ENCODE results near the gene ZMIZ1.

ZMIZ1 gene

GRCh38 chr10:79347894-79348639, 279.3 kb downstream of the ZMIZ1 start:
- DNase-seq (ENCODE audit: low read depth in 2 of 3, low spot score in 2 of 3), result peak; percentile 40 to 64 (median 48)

- no peak for DNase-seq (ENCODE audit: low read depth in 2 of 3, low spot score in 2 of 3)
Observed at GRCh38 chr10:79348640-79348988, 279.8 kb downstream of the ZMIZ1 start.

- DNase-seq (ENCODE audit: low read depth in 2 of 3, low spot score in 2 of 3), result no peak
Observed at GRCh38 chr10:79349072-79349491, 280.3 kb downstream of the ZMIZ1 start.

- DNase-seq (ENCODE audit: low read depth in 2 of 3, low spot score in 2 of 3), result no peak
Observed at GRCh38 chr10:79349766-79350406, 281.1 kb downstream of the ZMIZ1 start.

GRCh38 chr10:79350407-79351154, 281.8 kb downstream of the ZMIZ1 start:
- no peak for DNase-seq (ENCODE audit: low read depth in 2 of 3, low spot score in 2 of 3)

- DNase-seq (ENCODE audit: low read depth in 2 of 3, low spot score in 2 of 3), result no peak
Observed at GRCh38 chr10:79351332-79351731, 282.6 kb downstream of the ZMIZ1 start.

- DNase-seq (ENCODE audit: low read depth in 2 of 3, low spot score in 2 of 3), result no peak
Observed at GRCh38 chr10:79352035-79352877, 283.5 kb downstream of the ZMIZ1 start.

GRCh38 chr10:79353000-79353406, 284.2 kb downstream of the ZMIZ1 start:
- no peak for DNase-seq (ENCODE audit: low read depth in 2 of 3, low spot score in 2 of 3)

DNA sequence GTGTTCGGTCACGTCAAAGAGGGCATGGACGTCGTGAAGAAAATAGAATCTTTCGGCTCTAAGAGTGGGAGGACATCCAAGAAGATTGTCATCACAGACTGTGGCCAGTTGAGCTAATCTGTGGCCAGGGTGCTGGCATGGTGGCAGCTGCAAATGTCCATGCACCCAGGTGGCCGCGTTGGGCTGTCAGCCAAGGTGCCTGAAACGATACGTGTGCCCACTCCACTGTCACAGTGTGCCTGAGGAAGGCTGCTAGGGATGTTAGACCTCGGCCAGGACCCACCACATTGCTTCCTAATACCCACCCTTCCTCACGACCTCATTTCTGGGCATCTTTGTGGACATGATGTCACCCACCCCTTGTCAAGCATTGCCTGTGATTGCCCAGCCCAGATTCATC, 285.0 kb downstream of the ZMIZ1 start:
- no peak for DNase-seq (ENCODE audit: low read depth in 2 of 3, low spot score in 2 of 3)

DNA sequence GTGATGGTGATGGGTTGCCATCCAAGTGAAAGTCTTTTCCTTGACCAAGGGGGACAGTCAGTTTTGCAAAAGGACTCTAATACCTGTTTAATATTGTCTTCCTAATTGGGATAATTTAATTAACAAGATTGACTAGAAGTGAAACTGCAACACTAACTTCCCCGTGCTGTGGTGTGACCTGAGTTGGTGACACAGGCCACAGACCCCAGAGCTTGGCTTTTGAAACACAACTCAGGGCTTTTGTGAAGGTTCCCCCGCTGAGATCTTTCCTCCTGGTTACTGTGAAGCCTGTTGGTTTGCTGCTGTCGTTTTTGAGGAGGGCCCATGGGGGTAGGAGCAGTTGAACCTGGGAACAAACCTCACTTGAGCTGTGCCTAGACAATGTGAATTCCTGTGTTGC, 285.4 kb downstream of the ZMIZ1 start:
- no peak for DNase-seq (ENCODE audit: low read depth in 2 of 3, low spot score in 2 of 3)

- DNase-seq (ENCODE audit: low read depth in 2 of 3, low spot score in 2 of 3), result no peak
Observed at GRCh38 chr10:79354615-79355014, 285.8 kb downstream of the ZMIZ1 start.

DNA sequence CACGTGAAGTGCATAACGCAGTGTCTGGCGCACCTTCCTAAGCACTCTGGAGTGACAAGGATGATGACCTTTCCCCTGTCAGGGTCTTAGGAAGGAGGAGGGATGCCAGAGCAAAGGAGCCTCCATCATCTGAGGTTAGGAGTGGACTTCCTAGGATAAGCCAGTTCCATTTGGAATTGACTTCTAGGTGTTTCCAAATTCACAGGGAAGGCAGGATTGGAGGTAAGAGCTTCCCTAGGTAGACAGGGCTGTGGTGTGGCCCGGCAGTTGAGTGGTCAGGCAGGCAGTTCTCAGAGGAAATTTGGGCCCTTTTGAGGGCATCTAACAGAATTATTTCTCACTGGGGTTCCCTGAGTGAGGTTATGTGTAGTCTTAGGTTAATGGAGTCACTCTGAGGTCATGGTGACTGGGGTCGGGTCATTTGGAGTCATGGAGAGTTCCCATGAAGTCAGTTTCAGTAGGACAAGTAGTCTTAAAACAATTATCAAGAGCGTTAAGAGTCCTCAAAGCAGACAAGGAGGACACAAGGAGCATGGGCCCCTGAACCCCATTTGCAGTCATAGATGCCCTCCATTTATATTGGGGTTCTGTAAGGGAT, 286.8 kb downstream of the ZMIZ1 start:
- DNase-seq (ENCODE audit: low read depth in 2 of 3, low spot score in 2 of 3), result no peak

- DNase-seq (ENCODE audit: low read depth in 2 of 3, low spot score in 2 of 3), result no peak
Observed at GRCh38 chr10:79356104-79356503, 287.3 kb downstream of the ZMIZ1 start.

- DNase-seq (ENCODE audit: low read depth in 2 of 3, low spot score in 2 of 3), result no peak
Observed at GRCh38 chr10:79357180-79357579, 288.4 kb downstream of the ZMIZ1 start.

DNA sequence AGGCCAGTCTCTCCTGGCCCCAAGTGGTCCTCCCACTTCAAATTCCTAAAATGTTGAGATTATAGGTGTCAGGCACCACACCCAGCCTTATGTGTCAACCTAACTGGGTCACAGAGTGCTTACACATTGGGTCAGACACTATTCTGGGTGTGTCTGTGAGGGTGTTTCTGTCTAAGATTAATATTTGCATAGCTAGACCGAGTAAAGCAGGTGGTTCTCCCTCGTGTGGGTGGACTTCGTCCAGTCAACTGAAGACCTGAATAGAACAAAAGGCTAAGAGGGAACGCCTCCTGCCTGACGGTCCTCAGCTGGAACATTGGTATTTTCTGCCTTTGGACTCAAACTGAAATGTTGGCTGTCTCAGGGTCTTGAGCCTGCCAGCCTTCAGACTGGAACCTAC, 290.0 kb downstream of the ZMIZ1 start:
- no peak for DNase-seq (ENCODE audit: low read depth in 2 of 3, low spot score in 2 of 3)

GRCh38 chr10:79359816-79360498, 291.2 kb downstream of the ZMIZ1 start:
- no peak for DNase-seq (ENCODE audit: low read depth in 2 of 3, low spot score in 2 of 3)

DNA sequence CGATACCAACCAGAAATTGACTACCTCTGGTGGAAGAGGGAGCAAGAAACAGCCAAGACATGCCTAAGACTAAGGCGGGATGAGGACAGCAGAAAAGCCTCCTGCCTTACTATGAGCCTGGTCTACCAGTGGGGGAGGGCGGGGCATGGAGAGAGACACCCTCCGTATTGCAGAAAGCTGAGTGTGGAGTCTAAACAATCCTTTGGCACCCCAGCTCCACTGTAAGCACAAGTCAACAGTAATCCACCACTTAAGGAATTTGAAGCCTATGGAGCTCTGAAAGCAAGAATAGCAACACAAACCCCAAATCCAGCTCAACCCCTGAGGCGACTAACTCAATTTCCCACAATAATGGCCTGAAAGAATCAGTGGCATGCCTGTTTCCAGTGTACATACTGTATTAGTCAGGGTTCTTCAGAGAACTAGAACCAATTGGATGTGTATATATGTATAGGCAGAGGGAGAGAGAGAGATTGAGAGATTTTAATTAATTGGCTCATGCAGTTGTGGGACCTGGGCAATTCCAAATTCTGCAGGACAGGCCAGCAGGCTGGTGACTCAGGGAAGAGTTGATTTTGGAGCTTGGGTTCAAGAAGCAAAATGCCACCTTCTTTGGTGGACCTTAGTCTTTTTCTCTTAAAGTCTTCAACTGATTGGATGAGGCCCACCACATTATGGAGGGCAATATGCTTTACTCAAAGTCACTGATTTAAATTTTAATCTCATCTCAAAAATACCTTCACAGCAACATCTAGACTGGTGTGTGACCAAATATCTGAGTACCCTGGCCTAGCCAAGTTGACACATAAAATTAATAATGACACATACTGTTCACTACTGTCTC, 292.0 kb downstream of the ZMIZ1 start:
- DNase-seq (ENCODE audit: low read depth in 2 of 3, low spot score in 2 of 3), result no peak

GRCh38 chr10:79361726-79362397, 293.1 kb downstream of the ZMIZ1 start:
- DNase-seq (ENCODE audit: low read depth in 2 of 3, low spot score in 2 of 3), result no peak
